Spleen (tissue), 7 donors: Measurements from ENCODE around the gene TAS2R13.

Experiments used
- CTCF ChIP-seq, 11 experiments: fragments of 200-600 bp in 7 of 11; fragments of 450-650 bp in 4 of 11; sonication (generic) in 4 of 11; IDR thresholded peaks in 8 of 11; conservative IDR thresholded peaks in 3 of 11; 1 replicate in 7 of 11; 2 replicates in 4 of 11; pipeline versions ENCODE4 v1.4.0 to v1.8.0; 2016 to 2021; ENCODE audit warnings: antibody characterized with exemption in 11 of 11, inconsistent platforms in 4 of 11, mild to moderate bottlenecking in 1 of 11
- POLR2AphosphoS5 ChIP-seq, 3 donors: sonication (generic); formaldehyde crosslinking; IDR thresholded peaks; one replicate each; pipeline ENCODE4 v1.5.1; 2017; ENCODE audit warnings: antibody characterized with exemption in 3 of 3
- donor health status: DM: no; HTN: no; CAD: no; lungs with moderate emphysema.
- donor health status: DM: no; HTN: no; CAD: no.
- donor health status: DM: no; HTN: no; CAD: no.

GRCh38 chr12:10867381-10867780, 42.0 kb downstream of the TAS2R13 start:
- no peak for TF ChIP-seq POLR2AphosphoS5 (IDR thresholded peaks at IDR 0.05)
- no peak for TF ChIP-seq CTCF (IDR thresholded peaks at IDR 0.05 in 8 of 11, conservative IDR thresholded peaks at IDR 0.05 in 3 of 11)
